ENCODE results near the gene SLC22A3. TPM values are rescaled to one million over a fixed set of nuclear protein-coding genes. Genes with fewer than 3 reads are reported as not detected.
"Not testable (repeated sequence)": the region's sequence is repeated elsewhere in the genome, so short reads cannot be mapped to it uniquely, and the experiment has no call there.

The SLC22A3 gene
- total RNA-seq: 100 to 1,000 TPM in 1 of 2 donors, 10 to 100 TPM in 1; 91.5 to 144 TPM

- Histone ChIP-seq H3K36me3 (no peaks in the 10 kb centered on the region), H3K27ac (peak within 1 kb of the TSS; percentile 96 to 99), H3K9me3 (no peaks in the 10 kb centered on the region), H3K4me1 (ENCODE audit: control insufficient read depth in 1 of 2, low read depth in 2 of 2) (peaks cover 6 to 34% of the 10 kb centered on the region in 2 donors), H3K27me3 (replicated peaks; ENCODE audit: insufficient read depth) (no peaks in the 10 kb centered on the region), H3K4me3 (peak within 1 kb of the TSS; percentile 95)
- peak; percentile 49 for TF ChIP-seq CTCF (IDR thresholded peaks at IDR 0.05)
- DNase-seq (ENCODE audit: low spot score) (no peak), ATAC-seq (ENCODE audit: insufficient number of reproducible peaks, low FRiP score, low read depth) (peak; percentile 26)
Measured at GRCh38 chr6:160348223-160349019, at the start of gene SLC22A3. Gene SLC22A3, plus strand, starts transcription at chr6:160348378. Its CDS starts 42 bp downstream, at chr6:160348420.

- DNase-seq (ENCODE audit: low spot score) (no peak), ATAC-seq (ENCODE audit: insufficient number of reproducible peaks, low FRiP score, low read depth) (no peak)
- H3K36me3 ChIP-seq: no peaks in the 10 kb centered on the region
- H3K4me3 ChIP-seq: no peak overlapping the region
- H3K4me1 ChIP-seq (ENCODE audit: control insufficient read depth in 1 of 2, low read depth in 2 of 2): peaks cover 14 to 47% of the 10 kb centered on the region in 2 donors
- peak overlapping the region; percentile 60 to 66 for H3K27ac ChIP-seq
- H3K27me3 ChIP-seq (replicated peaks; ENCODE audit: insufficient read depth): no peaks in the 10 kb centered on the region
- no peaks in the 10 kb centered on the region for H3K9me3 ChIP-seq
- no peak for TF ChIP-seq CTCF (IDR thresholded peaks at IDR 0.05)
Measured at GRCh38 chr6:160299559-160299958, 48.6 kb upstream of the SLC22A3 start.

GRCh38 chr6:160300076-160300695 lies 48.0 kb upstream of the SLC22A3 start:
- Histone ChIP-seq H3K4me1 (ENCODE audit: control insufficient read depth in 1 of 2, low read depth in 2 of 2) (peaks cover 14 to 47% of the 10 kb centered on the region in 2 donors), H3K36me3 (no peaks in the 10 kb centered on the region), H3K27me3 (replicated peaks; ENCODE audit: insufficient read depth) (no peaks in the 10 kb centered on the region), H3K27ac (peak overlapping the region; percentile 60 to 66), H3K4me3 (no peak overlapping the region), H3K9me3 (no peaks in the 10 kb centered on the region)
- DNase-seq (ENCODE audit: low spot score) (no peak), ATAC-seq (ENCODE audit: insufficient number of reproducible peaks, low FRiP score, low read depth) (no peak)
- TF ChIP-seq CTCF (IDR thresholded peaks at IDR 0.05): no peak

GRCh38 chr6:160301339-160301738 lies 46.8 kb upstream of the SLC22A3 start:
- Histone ChIP-seq H3K27me3 (replicated peaks; ENCODE audit: insufficient read depth) (no peaks in the 10 kb centered on the region), H3K4me1 (ENCODE audit: control insufficient read depth in 1 of 2, low read depth in 2 of 2) (peaks cover 14 to 52% of the 10 kb centered on the region in 2 donors), H3K36me3 (no peaks in the 10 kb centered on the region), H3K9me3 (no peaks in the 10 kb centered on the region), H3K27ac (peak overlapping the region; percentile 44 to 66), H3K4me3 (no peak overlapping the region)
- no peak for TF ChIP-seq CTCF (IDR thresholded peaks at IDR 0.05)
- DNase-seq (ENCODE audit: low spot score) (no peak), ATAC-seq (ENCODE audit: insufficient number of reproducible peaks, low FRiP score, low read depth) (no peak)

- not testable (repeated sequence) for H3K4me3 ChIP-seq; DNase-seq (ENCODE audit: low spot score); H3K9me3 ChIP-seq; H3K27me3 ChIP-seq (replicated peaks; ENCODE audit: insufficient read depth); ATAC-seq (ENCODE audit: insufficient number of reproducible peaks, low FRiP score, low read depth); H3K36me3 ChIP-seq
- Histone ChIP-seq H3K4me1 (ENCODE audit: control insufficient read depth in 1 of 2, low read depth in 2 of 2) (peaks cover 14 to 54% of the 10 kb centered on the region in 2 donors), H3K27ac (peak overlapping the region in 1 of 2 donors; percentile 66)
Measured at GRCh38 chr6:160302431-160303082, 45.6 kb upstream of the SLC22A3 start.

Measured in thoracic aorta (tissue), 2 donors.